NT2/D1 (cell line): ENCODE data around the gene ZNF682.
"Not testable (repeated sequence)": the region's sequence is repeated elsewhere in the genome, so short reads cannot be mapped to it uniquely, and the experiment has no call there.

ENCODE experiments used
- SUZ12 ChIP-seq: IDR thresholded peaks from 2 replicates; pipeline ENCODE4 v1.6.1; 2011; ENCODE audit not compliant: insufficient read length, insufficient read depth; ENCODE audit errors: extremely low read depth
- YY1 ChIP-seq: IDR thresholded peaks from 2 replicates; pipeline ENCODE4 v1.6.1; 2011; ENCODE audit not compliant: insufficient read length, insufficient read depth
- ZNF274 ChIP-seq: IDR thresholded peaks from 2 replicates; pipeline ENCODE4 v1.6.1; 2011; ENCODE audit warnings: mild to moderate bottlenecking, low read depth, low read length

- TF ChIP-seq YY1, ZNF274, SUZ12: not testable (repeated sequence)
Observed at GRCh38 chr19:20068559-20068958, 29.3 kb upstream of the ZNF682 start.
